ENCODE measurements around the gene GRIK4.

The GRIK4 gene

GRCh38 chr11:120681434-120682331, 170.1 kb downstream of the GRIK4 start:
- no peak for DNase-seq

DNA sequence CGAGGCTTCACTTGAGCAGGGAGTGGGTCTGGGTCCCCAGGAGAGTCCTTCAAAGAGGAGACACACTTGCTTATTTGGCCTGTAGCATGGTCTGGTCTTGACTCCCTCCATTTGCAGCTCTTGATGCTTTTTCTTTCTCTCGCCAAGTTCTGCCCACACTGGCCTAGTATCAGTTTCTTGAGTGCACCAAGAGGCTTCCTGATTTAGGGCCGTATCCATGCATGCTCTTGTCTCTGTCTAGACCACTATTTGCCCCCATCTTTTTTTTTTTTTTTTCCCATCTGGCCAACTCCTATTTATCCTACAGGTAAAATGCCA, 170.7 kb downstream of the GRIK4 start:
- no peak for DNase-seq

- no peak for DNase-seq
These were observed 171.3 kb downstream of the GRIK4 start for GRCh38 chr11:120682866-120683265.

GRCh38 chr11:120686516-120686915, 175.0 kb downstream of the GRIK4 start:
- DNase-seq = no peak

GRCh38 chr11:120688163-120688562, 176.6 kb downstream of the GRIK4 start:
- no peak for DNase-seq

DNA sequence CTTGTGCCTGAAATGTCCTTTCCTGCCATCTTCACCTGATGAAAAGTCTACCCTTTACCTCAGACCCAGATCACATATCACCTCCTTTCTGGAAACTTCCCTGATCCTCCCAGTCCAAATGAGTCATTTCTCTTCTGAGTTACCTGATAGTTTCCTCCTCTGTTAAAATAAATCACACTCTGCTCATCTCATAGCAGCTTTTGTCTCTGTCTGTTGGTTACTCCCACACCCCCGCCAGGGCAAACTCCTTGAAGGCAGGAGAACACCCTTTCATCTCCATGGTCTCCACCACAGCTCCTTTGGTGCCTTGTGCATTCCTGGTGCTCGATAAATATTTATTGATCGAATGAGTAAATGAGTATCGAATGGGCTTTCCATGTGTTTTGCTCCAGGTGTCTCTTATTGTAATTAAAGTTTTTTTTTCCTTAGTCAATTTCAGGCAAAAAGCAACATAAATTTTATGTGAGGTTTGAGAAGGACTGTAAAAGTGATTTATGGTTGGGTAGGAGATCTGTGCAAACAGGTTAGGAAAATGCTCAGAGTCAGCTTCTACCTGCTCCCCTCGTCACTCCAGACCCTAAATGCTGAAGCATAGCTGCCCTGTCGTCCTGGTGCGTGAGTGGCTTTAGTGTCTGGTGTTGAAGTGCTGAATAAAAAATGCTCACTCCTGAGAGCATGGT, 178.2 kb downstream of the GRIK4 start:
- DNase-seq = no peak

DNA sequence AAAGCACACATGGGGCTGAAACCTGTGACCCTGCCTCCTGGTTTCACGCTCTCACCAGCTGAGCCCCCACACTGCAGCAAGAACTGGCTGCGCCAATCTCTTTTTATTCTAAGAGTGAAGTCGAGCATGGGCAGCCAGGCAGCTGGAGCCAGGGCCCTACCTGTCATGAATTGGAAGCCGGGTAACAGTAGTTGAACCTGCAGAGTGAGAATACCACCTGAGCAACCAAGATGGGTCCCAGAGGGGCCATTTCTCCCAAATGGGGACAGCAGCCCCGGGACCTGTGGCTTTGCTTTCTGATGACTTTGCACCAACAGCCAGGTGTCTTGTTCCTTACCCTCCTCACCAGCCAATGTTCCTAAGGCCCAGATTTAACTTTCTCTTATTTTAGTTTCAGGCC, 178.9 kb downstream of the GRIK4 start:
- DNase-seq = no peak

- no peak for DNase-seq
These were observed 183.2 kb downstream of the GRIK4 start for GRCh38 chr11:120694726-120695125.

GRCh38 chr11:120695426-120695825, 183.9 kb downstream of the GRIK4 start:
- no peak for DNase-seq

DNA sequence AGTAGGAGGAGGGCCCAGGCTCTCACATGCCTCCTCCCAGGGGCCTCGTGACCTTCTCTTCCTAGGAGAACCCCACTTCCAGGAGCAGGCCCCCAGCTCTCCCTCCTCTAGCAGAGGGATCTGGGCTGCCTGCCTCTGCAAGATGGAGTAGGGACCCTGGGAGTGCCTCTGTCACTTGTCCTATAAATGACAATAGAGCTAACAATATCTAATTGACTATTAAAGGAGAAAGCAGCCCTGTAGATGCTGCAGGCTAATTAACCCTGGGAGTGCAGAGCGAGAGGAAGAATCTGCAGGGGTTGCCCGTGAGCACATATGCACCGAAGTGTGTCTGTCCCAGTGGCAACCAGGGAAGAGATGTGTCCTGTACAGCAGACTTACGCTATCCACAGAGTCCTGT, 184.4 kb downstream of the GRIK4 start:
- no peak for DNase-seq

DNA sequence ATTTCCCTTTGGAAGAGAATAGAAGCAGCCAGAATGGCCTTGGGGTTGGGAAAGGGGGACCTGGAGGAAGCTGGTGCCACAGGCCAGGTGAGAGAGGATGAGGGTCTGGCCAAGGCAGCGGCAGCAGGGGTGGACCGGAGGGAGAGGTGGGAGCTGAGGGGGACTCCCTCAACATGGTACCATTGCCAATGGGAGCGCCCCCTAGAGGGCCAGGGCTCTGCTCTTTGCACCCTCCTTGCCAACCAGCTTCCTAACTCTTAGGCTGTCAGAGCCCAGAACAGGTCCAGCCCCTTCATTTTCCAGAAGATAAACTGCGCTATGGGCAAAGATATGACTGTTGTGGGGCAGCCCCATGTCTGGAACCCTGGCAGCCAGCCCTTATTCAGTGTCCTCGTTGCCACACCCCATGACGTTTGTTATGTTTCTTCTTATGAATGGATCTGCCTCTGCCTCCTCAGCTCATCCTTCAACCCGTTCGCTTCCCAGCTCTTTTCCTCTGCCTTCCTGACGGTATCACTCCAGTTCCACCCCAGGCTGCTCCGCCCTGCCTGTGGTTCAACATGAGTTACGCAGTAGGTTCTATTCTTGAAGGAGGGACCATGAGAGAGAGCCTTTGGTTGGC, 185.2 kb downstream of the GRIK4 start:
- no peak for DNase-seq

- no peak for DNase-seq
These were observed 187.4 kb downstream of the GRIK4 start for GRCh38 chr11:120698918-120699317.

GRCh38 chr11:120702656-120703055, 191.1 kb downstream of the GRIK4 start:
- DNase-seq = no peak

- DNase-seq = no peak
These were observed 192.0 kb downstream of the GRIK4 start for GRCh38 chr11:120703358-120704152.

DNA sequence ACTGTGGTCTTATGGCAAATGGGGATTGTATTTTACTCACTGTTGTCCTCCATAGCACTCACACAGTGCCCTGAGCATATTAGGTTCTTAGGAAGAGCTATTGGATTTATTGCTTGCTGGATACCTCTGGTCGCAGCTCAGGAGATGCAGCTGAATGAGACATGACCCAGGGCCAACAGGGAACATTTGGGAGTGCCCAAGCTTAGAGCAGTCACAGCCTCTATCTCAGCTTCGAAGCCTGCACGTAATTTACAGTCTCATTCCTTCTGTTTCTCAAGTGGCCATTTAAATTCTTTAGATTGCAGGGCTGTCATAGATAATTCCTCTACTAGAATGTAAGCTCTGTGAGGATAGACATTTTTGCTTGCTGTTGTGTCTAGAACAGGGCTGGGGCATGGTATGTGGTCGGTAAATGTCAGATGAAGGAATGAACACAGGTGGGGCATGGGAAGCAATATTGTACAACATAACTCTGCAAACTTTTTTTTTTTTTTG, 192.8 kb downstream of the GRIK4 start:
- DNase-seq = no peak

- DNase-seq = no peak
These were observed 194.7 kb downstream of the GRIK4 start for GRCh38 chr11:120706257-120706656.

- no peak for DNase-seq
These were observed 195.6 kb downstream of the GRIK4 start for GRCh38 chr11:120707098-120707497.

- no peak for DNase-seq
These were observed 196.1 kb downstream of the GRIK4 start for GRCh38 chr11:120707663-120708062.

- DNase-seq = no peak
These were observed 197.1 kb downstream of the GRIK4 start for GRCh38 chr11:120708511-120709183.

- no peak for DNase-seq
These were observed 198.3 kb downstream of the GRIK4 start for GRCh38 chr11:120709808-120710207.

- no peak for DNase-seq
These were observed 199.0 kb downstream of the GRIK4 start for GRCh38 chr11:120710354-120711131.

GRCh38 chr11:120712014-120712413, 200.5 kb downstream of the GRIK4 start:
- DNase-seq = no peak
